Vagina (tissue), 2 donors: ENCODE measurements around the gene GOSR2. TPM values are rescaled to one million over a fixed set of nuclear protein-coding genes. Genes with fewer than 3 reads are reported as not detected.

Experiments
- DNase-seq, 2 donors: peaks; one replicate each; pipeline ENCODE4 v3.0.0-alpha.2; 2017; ENCODE audit errors: extremely low spot score in 2 of 2
- H3K27ac ChIP-seq: fragments of 200-600 bp; sonication (generic); one replicate; pipeline ENCODE4 v1.5.1; 2019
- H3K27me3 ChIP-seq: fragments of 200-600 bp; sonication (generic); one replicate; pipeline ENCODE4 v1.5.1; 2019
- H3K36me3 ChIP-seq, 2 donors: fragments of 200-600 bp; sonication (generic); one replicate each; pipeline ENCODE4 v1.5.1; 2017 to 2019
- H3K4me1 ChIP-seq: fragments of 200-600 bp; sonication (generic); one replicate; pipeline ENCODE4 v1.5.1; 2019
- H3K4me3 ChIP-seq, 2 donors: fragments of 200-600 bp; sonication (generic); 1 replicate in 1 of 2; 2 replicates in 1 of 2; pipeline ENCODE4 v1.5.1; 2016 to 2019
- H3K9me3 ChIP-seq: fragments of 200-600 bp; sonication (generic); one replicate; pipeline ENCODE4 v1.5.1; 2019
- POLR2A ChIP-seq, 2 donors: fragments of 450-650 bp; IDR thresholded peaks; one replicate each; pipeline ENCODE4 v1.6.1; 2017; ENCODE audit warnings: antibody characterized with exemption in 2 of 2, mild to moderate bottlenecking in 2 of 2, moderate library complexity in 2 of 2
- POLR2AphosphoS5 ChIP-seq, 2 donors: sonication (generic); formaldehyde crosslinking; IDR thresholded peaks; one replicate each; pipeline ENCODE4 v1.9.0; 2017; ENCODE audit warnings: antibody characterized with exemption in 2 of 2, mild to moderate bottlenecking in 2 of 2, low read depth in 1 of 2; ENCODE audit not compliant: insufficient read depth in 1 of 2
- intact Hi-C: fragments of 100-400 bp; cut with DNase I; formaldehyde crosslinking; loops from one replicate; pipeline ENCODE4 v1.15.1; 2023
- total RNA-seq: library from RNA; depleted of rRNA; stranded (reverse); fragments of >200 nt; gene quantifications from one replicate; pipeline ENCODE4 v1.2.3, GENCODE V29; 2016
- TF ChIP-seq, protein P1 (sequence below), 3 experiments: fragments of 450-650 bp in 2 of 3; fragments of 200-600 bp in 1 of 3; sonication (generic) in 1 of 3; IDR thresholded peaks; one replicate each; pipeline ENCODE4 v1.5.1; 2017 to 2019; ENCODE audit warnings: antibody characterized with exemption in 3 of 3, mild to moderate bottlenecking in 2 of 3, moderate library complexity in 2 of 3

Gene GOSR2
- total RNA-seq, 1 donor from 2014 or later, result 48.1 TPM

- DNase-seq, result no peak
- Histone ChIP-seq H3K27ac (no peak overlapping the region), H3K27me3 (no peaks in the 10 kb centered on the region), H3K9me3 (no peaks in the 10 kb centered on the region), H3K4me3 (no peak overlapping the region), H3K36me3 (no peaks in the 10 kb centered on the region), H3K4me1 (no peaks in the 10 kb centered on the region)
- TF ChIP-seq POLR2A (IDR thresholded peaks at IDR 0.05), result no peak
- TF ChIP-seq POLR2AphosphoS5 (IDR thresholded peaks at IDR 0.05; ENCODE audit: insufficient read depth in 1 of 2, low read depth in 1 of 2), result no peak
- TF ChIP-seq, protein P1, sequence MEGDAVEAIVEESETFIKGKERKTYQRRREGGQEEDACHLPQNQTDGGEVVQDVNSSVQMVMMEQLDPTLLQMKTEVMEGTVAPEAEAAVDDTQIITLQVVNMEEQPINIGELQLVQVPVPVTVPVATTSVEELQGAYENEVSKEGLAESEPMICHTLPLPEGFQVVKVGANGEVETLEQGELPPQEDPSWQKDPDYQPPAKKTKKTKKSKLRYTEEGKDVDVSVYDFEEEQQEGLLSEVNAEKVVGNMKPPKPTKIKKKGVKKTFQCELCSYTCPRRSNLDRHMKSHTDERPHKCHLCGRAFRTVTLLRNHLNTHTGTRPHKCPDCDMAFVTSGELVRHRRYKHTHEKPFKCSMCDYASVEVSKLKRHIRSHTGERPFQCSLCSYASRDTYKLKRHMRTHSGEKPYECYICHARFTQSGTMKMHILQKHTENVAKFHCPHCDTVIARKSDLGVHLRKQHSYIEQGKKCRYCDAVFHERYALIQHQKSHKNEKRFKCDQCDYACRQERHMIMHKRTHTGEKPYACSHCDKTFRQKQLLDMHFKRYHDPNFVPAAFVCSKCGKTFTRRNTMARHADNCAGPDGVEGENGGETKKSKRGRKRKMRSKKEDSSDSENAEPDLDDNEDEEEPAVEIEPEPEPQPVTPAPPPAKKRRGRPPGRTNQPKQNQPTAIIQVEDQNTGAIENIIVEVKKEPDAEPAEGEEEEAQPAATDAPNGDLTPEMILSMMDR (IDR thresholded peaks at IDR 0.05), result no peak
- intact Hi-C loops, result no loop called here
Observed at GRCh38 chr17:46881015-46881414, 41.9 kb upstream of the GOSR2 start.

DNA sequence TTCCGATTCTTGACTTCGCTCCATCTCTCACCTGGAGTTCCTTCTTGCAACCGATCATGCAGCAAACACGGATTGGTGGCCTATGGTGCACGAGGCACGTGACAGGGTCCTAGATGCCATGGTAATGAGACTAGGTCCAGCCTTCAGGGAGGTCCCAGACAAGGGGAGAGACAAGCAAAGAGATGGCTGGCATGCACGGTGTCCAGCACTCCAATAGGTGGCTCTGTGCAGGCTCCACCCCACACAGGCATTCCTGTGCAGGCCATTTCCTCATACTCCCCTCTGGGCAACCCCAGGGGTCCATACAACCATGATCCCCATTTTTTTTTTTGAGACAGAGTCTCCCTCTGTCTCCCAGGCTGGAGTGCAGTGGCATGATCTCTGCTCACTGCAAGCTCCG lies 40.3 kb upstream of the GOSR2 start:
- Histone ChIP-seq H3K9me3 (no peaks in the 10 kb centered on the region), H3K4me1 (no peaks in the 10 kb centered on the region), H3K36me3 (no peaks in the 10 kb centered on the region), H3K27ac (no peak overlapping the region), H3K4me3 (no peak overlapping the region), H3K27me3 (no peaks in the 10 kb centered on the region)
- TF ChIP-seq POLR2AphosphoS5 (IDR thresholded peaks at IDR 0.05; ENCODE audit: insufficient read depth in 1 of 2, low read depth in 1 of 2), result no peak
- no peak for TF ChIP-seq POLR2A (IDR thresholded peaks at IDR 0.05)
- TF ChIP-seq, protein P1 (IDR thresholded peaks at IDR 0.05), result no peak
- no peak for DNase-seq
- intact Hi-C loops, result no loop called here

GRCh38 chr17:46883871-46884520 lies 39.0 kb upstream of the GOSR2 start:
- Histone ChIP-seq H3K27me3 (no peaks in the 10 kb centered on the region), H3K27ac (no peak overlapping the region), H3K4me3 (no peak overlapping the region), H3K9me3 (no peaks in the 10 kb centered on the region), H3K36me3 (no peaks in the 10 kb centered on the region), H3K4me1 (no peaks in the 10 kb centered on the region)
- intact Hi-C loops, result no loop called here
- DNase-seq, result no peak
- TF ChIP-seq POLR2AphosphoS5 (IDR thresholded peaks at IDR 0.05; ENCODE audit: insufficient read depth in 1 of 2, low read depth in 1 of 2) (no peak), POLR2A (IDR thresholded peaks at IDR 0.05) (no peak)
- TF ChIP-seq, protein P1 (IDR thresholded peaks at IDR 0.05), result no peak

- H3K27ac ChIP-seq, result no peak overlapping the region
- TF ChIP-seq POLR2AphosphoS5 (IDR thresholded peaks at IDR 0.05; ENCODE audit: insufficient read depth in 1 of 2, low read depth in 1 of 2), result no peak
- H3K9me3 ChIP-seq, result no peaks in the 10 kb centered on the region
- H3K27me3 ChIP-seq, result no peaks in the 10 kb centered on the region
- intact Hi-C loops, result no loop called here
- DNase-seq, result no peak
- no peaks in the 10 kb centered on the region for H3K4me1 ChIP-seq
- no peaks in the 10 kb centered on the region for H3K36me3 ChIP-seq
- no peak overlapping the region for H3K4me3 ChIP-seq
Observed at GRCh38 chr17:46884552-46884951, 38.4 kb upstream of the GOSR2 start.

- no peak overlapping the region for H3K4me3 ChIP-seq
- TF ChIP-seq, protein P1 (IDR thresholded peaks at IDR 0.05), result no peak
- no peak for TF ChIP-seq POLR2A (IDR thresholded peaks at IDR 0.05)
- TF ChIP-seq POLR2AphosphoS5 (IDR thresholded peaks at IDR 0.05; ENCODE audit: insufficient read depth in 1 of 2, low read depth in 1 of 2), result no peak
- H3K9me3 ChIP-seq, result no peaks in the 10 kb centered on the region
- intact Hi-C loops, result no loop called here
- no peak overlapping the region for H3K27ac ChIP-seq
- no peak for DNase-seq
- no peaks in the 10 kb centered on the region for H3K4me1 ChIP-seq
- no peaks in the 10 kb centered on the region for H3K36me3 ChIP-seq
- no peaks in the 10 kb centered on the region for H3K27me3 ChIP-seq
Observed at GRCh38 chr17:46885415-46886309, 37.3 kb upstream of the GOSR2 start.
